Tongue (tissue), 2 donors: Measurements from ENCODE around the gene APOO. TPM values are rescaled to one million over a fixed set of nuclear protein-coding genes. Genes with fewer than 3 reads are reported as not detected.
A peak's percentile ranks its signal among the peaks of the same experiment; 100 is the strongest.
"Not testable (repeated sequence)": the region's sequence is repeated elsewhere in the genome, so short reads cannot be mapped to it uniquely, and the experiment has no call there.

Experiments used
- DNase-seq: peaks from one replicate; pipeline ENCODE4 v3.0.0-alpha.2; 2015
- total RNA-seq: library from RNA; depleted of rRNA; stranded (reverse); fragments of >200 nt; gene quantifications from one replicate; pipeline ENCODE4 v1.2.3, GENCODE V29; 2014

The APOO gene
- total RNA-seq, 1 donor from 2014 or later: 17.0 TPM

DNA sequence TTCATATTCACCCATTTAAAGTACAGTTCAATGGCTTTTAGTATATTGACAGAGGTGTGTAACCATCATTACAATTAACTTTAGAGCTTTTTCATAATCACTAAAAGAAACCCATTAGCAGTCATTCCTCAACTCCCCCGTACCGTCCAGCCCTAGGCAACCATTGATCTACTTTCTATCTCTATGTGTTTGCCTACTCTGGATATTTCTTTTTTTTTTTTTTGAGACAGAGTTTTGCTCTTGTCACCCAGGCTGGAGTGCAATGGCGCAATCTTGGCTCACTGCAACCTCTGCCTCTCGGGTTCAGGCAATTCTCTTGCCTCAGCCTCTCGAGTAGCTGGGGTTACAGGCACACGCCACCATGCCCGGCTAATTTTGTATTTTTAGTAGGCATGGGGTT lies 48.5 kb downstream of the APOO start:
- DNase-seq: not testable (repeated sequence)

DNA sequence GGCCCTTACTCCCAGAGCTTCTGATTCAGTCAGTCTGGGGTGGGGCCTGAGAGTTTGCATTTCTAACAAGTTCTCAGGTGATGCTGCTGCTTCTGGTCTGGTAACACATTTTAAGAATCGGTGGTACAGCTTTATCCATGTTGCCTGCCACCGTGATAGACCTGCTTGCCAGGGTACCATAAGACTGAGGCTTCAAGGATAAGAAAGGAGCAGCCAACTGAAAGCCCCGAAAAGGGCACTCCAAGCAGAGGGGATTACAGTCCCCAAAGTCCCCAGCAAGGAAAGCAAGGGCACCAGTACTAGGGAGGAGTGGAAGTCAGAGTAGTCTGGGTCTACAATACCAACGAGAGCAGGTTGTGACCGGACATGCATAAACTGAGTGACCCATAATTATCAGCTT lies 49.8 kb downstream of the APOO start:
- DNase-seq: no peak

DNA sequence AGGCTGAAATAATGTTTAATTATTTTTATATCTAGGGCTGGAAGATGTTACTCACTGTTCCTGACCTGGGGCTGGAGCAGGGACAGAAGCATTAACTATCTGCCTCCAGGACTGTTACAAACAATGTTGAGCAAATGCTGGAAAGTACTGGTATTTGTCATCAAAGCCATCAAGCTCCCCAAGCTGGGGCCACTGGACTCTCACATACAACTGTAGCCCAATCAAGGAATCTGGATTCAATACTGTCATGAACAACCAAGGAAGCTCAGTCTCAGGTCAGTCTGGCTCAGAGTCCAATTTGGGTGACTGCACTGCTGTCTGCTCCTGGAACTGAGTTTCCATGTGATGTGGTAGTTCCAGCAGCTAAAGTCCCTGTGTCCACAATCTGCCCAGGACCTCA lies 50.4 kb downstream of the APOO start:
- no peak for DNase-seq

DNA sequence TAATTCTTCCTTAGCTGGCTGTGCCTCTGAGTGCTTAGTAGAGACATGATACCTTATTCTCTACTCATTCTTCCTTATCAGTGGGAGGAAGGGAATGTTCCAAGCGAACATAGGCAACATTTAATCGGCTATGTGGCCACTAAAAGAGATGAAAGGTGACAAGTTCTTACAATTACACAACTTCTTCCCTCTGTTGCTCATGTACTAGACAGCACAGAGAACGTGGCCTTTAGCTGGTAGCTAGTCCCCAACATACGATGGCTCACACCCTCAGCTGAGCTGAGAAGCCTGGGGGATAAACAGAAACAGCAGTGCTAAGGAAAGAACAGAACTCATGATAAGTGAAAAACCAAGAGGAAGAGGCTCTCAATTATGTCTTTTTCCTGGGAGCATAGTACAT lies 52.2 kb downstream of the APOO start:
- DNase-seq: no peak

DNA sequence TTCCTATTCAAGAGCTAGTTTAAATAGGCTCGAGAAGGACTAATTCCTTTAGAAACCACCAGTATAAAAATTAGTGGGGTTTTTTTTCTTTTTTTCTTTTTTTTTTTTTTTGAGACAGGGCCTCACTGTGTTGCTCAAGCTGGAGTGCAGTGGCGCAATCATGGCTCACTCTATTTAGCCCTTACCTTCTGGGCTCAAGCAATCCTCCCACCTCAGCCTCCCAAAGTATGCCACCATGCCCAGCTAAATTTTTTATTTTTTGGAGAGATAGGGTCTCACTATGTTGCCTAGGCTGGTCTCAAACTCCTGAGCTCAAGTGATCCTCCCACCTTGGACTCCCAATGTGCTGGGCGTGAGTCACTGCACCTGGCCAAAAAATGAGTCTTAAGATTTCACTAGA lies 52.8 kb downstream of the APOO start:
- DNase-seq: no peak

DNA sequence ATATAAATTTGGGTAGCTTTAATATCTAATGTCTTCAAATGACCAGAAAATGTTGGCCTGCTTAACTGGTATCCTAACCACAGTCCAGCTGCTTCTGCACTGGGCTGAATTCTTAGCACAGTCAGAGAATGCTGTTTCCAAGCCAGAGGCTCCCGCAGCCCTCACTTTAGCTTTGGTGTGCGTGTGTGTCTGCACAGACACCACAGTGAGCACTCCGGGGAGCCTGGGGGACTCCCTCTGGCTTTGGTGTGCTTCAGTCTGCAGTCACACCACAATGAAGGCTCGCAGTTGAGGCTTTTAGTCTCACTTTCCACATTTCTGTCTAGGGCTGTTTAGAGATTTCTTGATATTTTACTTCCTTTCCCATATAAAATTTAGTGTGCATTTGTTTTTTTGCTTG lies 53.6 kb downstream of the APOO start:
- DNase-seq: no peak

DNA sequence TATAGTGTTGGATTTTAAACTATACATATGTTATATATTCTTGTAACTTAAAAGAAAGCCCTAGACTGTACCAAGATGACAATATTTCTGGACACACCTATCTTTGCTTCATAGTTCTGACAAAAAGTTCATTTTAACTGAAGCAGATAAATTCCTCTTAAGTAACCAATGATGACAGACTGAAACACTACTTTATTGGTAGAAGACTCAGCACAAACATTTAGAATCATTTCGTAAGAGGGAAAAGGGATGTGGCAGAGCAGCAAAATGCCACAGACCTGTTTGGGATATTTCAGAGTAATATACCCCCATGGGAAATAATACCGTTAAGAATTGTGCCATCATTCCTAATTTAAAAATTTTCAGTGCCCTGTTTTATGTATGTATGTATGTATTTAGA lies 56.2 kb downstream of the APOO start:
- DNase-seq: no peak

DNA sequence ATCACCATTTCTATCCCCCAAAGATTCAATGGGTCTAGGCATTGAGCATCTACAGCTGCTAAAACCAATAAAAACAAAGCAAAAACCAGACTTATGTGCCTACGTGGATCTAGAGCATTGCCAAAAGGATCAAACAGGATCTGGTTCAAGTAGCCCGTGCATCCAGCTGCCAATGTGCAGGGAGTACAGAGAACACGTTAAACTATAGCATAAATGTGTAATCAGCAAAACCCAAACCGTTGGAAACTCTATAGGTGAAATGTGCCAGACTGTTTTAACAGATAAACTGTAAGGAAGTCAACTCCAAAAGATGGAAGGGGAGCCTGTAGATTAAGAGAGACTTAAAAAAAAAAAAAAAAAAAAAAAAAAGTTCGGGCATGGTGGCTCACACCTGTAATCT lies 58.5 kb downstream of the APOO start:
- no peak for DNase-seq

DNA sequence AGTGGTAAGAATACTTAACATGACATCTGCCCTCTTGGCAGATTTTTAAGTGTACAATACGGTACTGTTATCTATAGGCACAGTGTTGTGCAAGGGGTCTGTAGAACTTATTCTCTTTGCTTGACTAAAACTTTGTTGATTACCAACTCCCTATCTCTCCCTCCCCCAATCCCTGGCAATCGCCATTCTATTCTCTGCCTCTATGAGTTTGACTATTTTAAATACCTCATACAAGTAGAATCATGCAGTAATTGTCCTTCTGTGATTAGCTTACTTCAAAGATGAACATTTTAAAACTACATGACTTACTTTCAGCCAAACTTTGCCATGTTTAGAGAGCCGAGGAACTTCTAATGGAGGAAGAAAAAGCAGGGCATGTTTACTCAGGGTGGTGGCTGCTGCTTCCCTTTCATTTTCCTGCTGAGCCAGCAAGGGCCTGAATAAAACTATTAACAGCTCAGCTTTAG lies 62.4 kb downstream of the APOO start:
- no peak for DNase-seq

DNA sequence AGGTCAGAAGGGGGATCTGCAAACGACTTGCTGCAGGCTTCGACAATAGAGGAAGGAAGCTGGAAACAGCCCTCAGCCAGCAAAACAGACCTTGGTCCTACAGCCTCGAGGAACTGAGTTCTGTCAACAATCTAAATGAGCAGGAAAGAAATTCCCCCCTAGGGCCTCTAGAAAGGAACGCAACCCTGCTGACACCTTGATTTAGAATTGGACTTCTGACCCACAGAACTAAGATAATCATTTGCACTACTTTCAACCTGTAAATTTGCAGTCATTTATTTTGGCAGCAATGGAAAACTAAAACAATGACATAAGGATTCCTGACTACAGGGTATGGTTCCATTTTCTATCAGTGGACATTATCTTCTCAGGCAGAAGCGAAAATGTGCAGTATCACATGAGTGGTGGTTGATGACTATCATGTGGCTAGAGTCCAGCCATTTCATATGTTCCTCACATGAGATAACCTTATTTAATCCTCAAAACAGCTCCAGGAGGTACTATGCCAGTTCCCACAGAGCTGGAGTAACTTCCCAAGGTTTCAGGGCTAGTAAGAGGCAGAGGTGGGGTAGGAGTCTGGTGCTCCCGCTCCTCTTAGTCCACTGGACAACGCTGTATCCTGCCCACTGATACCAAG lies 63.1 kb downstream of the APOO start:
- no peak for DNase-seq

DNA sequence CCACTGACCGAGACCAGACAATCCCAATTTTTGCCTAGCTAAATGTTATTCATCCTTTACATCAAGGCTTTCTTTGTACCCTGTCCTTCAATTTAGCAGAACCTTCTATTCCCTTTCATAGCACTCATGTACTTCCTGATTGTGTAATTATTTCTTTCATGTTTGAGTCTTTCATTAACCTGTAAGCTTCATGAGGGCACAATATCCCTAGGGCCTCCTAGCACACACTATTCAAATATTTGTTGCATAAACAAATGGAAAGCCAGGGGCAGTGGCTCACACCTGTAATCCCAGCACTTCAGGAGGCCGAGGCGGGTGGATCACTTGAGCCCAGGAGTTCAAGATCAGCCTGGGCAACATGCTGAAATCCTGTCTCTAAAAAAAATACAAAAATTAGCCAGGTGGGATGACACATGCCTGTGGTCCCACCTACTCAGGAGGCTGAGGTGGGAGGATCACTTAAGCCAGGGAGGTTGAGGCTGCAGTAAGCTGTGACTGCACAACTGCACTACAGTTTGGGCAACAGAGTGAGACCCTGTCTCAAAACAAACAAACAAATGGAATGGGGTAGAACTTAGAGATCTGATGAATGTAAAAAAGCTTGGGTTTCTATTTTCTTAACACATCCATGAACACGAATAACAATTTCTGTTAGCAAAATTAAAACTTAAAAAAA lies 65.8 kb downstream of the APOO start:
- no peak for DNase-seq

DNA sequence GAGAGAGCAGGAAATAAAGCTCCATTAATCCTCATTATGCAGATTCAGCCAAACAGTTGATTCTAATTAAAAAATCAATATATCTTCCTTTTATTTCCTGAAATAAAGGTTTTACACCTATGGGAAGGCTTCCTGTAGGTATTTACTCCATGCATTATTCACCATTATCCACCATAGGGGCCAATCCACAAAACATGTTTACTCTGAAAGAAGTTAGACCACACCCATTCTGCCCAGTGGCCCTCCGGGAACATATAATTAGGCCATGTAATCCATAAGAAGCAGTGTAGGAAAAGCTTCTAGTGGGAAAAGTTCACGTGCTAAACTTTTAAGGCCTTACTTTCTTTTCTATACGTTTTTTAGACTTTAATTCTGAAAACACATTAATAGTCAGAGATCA lies 67.1 kb downstream of the APOO start:
- no peak for DNase-seq

DNA sequence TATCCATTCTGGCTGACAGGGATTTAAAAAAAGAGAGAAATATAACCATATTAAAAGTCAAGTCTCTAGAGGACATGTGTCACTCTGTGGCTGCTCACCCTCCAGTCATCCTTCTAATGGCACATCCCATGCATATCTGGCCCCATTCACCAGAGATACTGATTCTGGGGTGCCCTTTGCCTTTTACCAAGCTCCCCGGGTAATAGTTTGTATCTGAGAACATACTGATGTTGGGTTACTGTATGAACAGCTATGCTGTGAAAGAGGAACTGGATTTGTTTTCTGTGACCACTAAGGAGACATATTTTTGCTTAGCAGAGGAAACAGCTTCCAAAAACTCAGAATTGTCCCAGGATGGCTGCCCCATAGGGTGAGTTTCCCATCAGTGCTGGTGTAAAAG lies 68.8 kb downstream of the APOO start:
- no peak for DNase-seq

DNA sequence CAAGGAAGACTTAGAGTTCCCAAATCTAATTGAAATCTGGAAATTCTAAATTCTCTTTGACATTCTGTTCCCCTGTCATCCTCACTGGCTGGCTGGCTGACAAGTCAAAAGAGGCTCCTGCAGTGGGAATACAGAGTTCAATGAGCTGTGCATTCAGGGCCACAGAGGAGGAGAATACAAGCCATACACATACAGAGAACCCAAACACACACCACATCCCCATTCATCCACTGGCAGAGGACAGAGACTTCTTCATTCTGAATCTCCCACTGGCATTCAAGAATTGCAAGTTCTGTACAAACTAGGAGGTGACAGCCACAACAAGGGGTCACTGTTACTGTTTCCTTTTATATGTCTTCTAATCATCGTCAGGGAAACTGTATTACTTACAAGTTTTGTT lies 75.0 kb downstream of the APOO start:
- DNase-seq: no peak

DNA sequence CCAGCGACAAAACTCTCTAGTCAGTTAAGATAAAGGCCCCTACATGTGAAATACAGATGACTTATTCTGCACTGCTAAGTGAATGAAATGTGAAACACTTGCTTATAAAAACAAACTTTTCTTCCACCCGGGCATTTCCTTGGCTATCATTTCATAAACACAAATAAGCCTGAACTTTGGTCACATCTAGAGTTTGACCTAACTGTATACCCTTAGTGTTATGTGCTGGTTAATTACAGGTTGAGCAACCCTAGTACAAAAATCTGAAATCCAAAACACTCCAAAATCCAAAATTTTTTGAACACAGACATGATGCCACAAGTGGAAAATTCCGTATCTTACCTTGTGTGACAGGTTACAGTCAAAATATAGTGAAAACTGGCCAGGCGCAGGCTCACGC lies 78.9 kb downstream of the APOO start:
- DNase-seq: no peak

DNA sequence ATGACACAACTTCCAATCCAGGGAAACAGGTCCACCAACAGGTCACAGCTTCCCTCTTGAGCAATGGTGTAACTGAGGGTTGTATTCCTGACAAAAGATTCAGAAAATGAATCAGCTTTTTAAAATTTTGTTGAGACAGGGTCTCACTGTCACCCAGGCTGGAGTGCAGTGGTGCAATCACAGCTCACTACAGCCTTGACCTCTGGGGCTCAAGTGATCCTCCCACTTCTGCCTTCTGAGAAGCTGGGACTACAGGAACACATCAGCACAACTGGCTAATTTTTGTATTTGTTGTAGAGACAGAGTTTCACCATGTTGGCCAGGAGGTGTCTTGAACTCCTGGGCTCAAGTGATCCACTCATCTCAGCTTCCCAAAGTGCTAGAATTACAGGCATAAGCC lies 81.1 kb downstream of the APOO start:
- no peak for DNase-seq

DNA sequence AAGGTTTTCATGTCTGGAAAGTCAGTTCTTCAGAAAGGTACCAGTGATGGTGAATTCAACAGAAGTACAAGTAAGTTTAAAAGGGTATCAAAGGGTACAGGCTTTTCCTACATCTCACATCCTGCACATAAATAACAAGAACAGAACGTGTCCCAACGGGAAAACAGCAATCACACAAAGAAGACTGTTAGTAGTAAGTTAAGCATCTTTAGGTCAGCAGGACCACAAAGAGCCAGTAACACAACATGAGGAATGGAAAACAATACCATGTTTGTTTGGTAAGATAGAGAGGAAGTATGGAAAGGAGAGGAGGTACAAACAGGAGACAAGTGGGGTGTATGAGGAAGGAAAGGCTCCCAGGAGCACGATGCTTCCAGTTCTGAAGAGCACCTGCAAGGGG lies 81.5 kb downstream of the APOO start:
- DNase-seq: no peak

DNA sequence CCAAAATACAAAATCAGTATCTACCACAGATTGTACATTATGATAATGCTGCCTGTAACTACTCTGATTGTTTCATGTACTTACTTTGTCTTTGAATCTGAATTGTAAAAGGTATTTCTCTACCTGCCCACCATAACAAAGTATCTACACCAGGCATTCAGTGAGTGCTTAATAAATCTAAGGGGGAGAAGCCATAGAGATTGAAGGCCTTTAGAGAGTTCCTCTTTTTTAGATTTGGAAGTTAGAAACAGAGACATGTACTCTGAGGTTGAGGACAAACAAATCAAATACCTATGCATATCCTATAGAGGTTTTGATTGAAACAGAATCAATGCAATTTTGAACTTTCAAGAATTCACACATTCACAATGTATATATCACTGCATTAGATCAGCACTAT lies 82.1 kb downstream of the APOO start:
- no peak for DNase-seq

DNA sequence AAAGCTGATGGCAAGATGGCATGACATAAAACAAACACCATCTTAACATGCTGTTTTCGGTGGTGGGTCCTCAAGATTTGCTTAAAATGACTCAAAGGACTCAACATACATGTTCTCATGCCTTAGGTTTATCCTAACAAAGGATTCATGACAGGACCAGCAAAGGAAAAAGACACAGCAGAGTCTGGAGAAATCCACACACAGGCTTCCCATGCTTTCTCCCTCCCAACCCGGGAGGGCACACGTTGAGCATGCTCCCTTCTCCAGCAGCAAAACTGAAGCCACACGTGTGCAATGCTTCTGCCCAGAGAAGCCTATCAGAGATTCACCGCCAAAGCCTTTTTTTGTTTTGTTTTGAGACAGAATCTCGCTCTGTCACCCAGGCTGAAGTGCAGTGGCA lies 84.9 kb downstream of the APOO start:
- DNase-seq: no peak

DNA sequence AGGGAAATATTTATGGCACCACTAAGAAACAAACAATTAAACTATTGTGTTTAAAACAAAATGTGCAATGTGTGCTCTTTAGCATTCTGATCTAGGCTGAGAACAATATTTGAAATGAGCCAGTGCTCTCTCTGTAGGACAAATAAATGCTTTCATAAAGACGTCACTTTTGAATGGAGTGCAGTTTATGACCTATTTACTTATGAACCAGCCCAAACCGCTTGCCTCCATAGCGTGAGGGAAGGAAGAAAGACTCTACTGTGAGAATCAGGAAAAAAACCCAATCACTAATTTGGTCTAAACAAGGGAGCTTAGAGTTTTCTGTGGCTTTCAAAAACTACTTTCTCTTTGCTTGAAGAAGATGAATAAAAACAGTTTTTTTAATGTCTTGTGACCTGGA lies 85.3 kb downstream of the APOO start:
- DNase-seq: peak; percentile 46

DNA sequence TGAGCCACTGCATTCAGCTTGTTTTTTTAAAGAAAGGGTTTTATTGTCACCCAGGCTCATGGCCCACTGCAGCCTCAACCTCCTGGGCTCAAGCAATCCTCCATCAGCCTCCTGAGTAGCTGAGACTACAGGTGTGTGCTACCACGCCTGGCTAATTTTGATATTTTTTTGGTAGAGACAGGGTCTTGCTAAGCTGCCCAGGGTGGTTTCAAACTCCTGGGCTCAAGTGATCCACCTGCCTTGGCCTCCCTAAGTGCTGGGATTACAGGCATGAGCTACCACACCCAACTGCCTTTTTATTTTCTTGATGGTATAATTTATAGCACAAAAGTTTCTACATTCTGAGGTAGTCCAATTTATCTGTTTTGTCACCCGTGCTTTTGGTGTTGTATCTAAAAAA lies 85.9 kb downstream of the APOO start:
- no peak for DNase-seq

DNA sequence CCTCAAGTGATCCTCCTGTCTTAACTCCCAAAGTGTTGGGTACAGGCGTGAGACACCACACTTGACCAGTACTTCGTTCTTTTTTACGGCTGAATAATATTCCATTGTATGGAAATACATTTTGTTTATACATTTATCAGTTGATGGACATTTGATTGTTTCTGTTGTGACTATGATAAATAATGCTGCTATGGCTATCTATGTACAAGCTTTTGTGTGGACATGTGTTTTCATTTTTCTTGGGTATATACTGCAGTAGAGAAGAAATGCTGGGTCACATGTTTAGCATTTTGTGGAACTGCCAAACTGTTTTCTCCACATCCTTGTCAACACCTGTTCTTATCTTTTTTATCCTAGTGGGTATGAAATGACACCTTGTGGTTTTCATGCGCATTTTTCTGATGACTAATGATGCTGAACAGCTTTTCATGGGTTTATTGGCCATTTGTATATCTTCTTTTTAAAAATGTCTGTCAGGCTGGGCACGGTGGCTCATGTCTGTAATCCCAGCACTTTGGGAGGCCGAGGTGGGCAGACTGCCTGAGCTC lies 87.4 kb downstream of the APOO start:
- no peak for DNase-seq

DNA sequence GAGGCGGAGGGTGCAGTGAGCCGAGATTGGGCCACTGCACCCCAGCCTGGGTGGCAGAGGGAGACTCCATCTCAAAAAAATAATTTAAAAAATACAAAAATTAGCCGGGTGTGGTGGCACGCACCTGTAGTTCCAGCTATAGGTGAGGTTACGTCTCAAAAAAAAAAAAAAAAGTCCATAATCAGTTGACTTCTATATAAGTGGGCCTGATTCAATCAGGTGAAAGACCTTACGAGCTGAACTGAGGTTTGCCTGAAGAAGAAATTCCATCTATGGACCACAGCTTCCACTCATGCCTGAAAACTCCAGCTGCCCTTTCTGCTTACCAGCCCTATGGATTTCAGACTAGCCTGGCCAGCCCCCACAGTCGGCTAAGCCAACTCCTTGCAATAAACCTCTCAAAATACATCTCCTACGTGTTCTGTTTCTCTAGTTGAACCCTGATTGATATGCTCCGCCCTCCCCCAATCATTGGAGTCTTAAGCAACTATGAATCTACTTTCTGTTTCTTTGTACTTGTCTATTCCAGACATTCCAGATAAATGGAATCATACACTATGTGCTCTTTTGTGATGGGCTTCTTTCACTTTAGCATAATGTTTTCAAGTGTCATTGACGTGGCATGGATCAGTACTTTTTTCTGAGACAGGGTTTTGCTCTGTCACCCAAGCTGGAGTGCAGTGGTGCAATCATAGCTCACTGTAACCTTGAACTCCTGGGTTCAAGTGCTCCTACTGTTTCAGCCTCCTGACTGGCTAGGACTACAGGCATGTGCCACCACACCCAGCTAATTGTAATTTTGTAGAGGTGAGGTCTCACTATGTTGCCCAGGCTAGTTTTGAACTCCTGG lies 88.1 kb downstream of the APOO start:
- no peak for DNase-seq
